HG03139 (cell line): ENCODE results near the gene STXBP5.
"Not testable (repeated sequence)": the region's sequence is repeated elsewhere in the genome, so short reads cannot be mapped to it uniquely, and the experiment has no call there.

ENCODE experiments used
- ATAC-seq: cut with Tn5 transposase; IDR thresholded peaks from one replicate; pipeline ENCODE4 v1.9.1; 2021; ENCODE audit not compliant: unreplicated experiment

Gene STXBP5

DNA sequence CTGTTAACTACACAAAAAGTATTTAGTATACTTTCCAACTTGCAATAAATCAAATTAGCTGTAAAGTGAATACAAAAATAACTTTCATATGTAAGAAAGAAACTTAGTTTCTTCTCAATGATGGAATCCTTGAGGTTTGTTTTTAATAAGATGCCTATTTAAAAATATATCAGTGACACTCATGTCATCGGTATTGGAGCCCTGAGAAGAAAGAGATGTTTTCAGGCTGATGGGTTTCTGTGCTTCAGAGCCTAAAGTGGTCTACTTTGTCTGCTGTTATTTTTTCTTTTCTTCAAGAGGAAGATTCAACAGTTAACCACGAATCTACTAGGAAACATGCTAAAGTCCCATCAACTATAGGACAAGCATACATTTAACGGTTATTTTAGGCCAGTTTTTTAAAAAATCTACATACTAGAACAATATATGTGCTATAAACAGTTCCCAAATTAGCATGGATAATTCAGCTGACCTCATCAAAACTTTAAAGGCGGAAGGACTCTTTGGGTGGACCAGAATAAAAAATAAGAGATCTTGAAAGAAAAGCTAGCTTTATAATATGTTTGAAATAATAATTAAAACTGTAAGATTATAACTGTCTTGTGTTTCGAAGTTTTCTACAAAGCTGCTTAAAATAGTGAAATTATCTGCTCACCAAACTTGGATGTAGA, 157.2 kb downstream of the STXBP5 start:
- ATAC-seq = no peak

DNA sequence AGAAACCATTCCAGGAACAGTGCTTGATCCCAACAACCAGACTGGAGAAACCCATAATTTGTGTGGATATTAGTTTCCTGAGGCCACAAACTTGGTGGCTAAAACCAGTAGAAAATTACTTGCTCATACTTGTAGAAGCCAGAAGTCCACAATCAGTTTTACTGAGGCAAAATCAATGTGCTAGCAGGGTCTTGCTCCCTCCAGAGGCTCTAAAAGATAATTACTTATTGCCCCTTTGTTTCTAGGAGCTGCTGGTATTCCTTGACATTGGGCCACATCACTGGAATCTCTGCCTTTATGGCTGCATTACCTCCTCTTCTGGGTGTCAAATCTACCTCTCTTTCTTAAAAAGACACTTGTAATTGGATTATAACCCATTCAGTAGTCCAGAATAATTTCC, 162.1 kb downstream of the STXBP5 start:
- no peak for ATAC-seq

DNA sequence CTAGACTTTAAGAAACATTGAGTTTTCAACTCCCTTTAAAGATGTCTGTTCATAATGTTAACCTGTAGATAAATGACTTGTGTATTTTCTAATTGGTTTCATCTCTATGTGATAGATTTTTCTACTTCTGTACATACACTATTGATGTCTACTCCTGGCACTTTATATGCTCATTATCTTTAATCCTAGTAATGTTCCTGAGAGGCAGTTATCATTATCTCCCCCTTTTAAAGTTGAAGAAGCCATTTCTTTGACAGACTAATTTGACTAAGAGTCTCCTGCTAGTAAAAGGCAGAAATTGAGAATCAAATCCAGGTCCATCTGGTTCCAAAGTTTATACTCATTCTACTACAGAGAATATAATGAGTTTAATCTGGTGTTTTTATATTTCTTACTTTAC, 167.1 kb downstream of the STXBP5 start:
- no peak for ATAC-seq

DNA sequence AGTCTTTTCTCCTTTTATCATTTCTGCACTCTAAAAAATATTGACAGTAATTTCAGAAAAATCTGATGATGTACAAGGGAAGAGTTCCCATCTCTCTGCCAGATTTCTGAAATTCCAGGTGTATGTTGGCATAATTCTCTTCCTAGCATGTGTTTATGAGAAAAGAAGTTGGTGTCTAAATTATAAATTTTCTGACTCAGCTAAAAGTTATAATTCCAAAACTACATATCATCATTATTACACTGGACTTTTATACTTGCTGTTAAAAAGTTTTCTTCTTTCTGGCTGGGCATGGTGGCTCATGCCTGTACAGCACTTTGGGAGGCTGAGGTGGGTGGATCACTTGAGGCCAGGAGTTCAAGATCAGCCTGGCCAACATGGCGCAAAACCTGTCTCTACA, 168.6 kb downstream of the STXBP5 start:
- ATAC-seq = no peak

DNA sequence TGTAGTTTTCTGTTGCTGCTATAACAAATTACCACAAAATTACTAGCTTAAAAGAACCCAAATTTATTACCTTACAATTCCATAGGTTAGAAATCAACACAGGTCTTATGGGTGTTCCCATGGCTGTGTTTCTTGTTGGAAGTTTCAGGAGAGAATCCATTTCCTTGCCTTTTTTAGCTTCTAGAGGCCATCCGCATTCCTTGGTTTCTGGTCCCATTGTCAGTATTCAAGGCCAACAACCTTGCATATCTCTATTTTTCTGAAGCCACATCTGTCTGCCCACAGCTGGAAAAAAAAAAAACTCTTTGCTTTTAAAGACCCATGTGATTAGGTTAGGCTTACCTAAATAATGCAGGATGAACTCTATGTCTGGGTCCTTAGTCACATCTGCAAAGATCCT, 174.6 kb downstream of the STXBP5 start:
- ATAC-seq = no peak

DNA sequence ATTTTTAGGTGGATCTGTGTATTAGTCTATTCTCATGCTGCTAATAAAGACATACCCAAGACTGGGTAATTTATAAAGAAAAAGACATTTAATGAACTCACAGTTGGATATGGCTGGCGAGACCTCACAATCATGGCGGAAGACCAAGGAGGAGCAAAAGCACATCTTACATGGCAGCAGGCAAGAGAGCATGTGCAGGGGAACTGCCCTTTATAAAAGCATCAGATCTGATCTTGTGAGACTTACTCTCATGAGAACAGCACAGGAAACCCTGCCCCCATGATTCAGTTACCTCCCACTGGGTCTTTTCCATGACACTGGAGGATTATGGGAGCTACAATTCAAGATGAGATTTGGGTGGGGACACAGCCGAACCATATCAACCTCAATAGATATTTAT, 176.6 kb downstream of the STXBP5 start:
- ATAC-seq = not testable (repeated sequence)

DNA sequence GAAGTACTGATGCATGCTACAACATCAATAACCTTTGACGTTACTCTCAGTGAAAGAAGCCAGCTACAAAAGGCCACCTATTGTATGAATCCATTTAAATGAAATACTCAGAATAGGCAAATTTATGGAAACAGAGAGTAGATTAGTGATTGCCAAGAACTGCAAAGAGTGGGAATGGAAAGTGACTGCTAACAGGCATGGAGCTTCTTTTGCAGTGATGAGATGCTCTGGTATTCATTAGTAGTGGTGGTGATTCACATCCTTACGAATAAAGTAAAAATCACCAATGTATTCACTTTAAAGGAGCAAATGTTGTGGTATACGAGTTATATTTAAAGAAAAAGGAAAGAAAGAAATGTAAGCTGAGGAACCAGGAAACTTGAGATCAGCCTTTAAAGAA, 177.5 kb downstream of the STXBP5 start:
- no peak for ATAC-seq

DNA sequence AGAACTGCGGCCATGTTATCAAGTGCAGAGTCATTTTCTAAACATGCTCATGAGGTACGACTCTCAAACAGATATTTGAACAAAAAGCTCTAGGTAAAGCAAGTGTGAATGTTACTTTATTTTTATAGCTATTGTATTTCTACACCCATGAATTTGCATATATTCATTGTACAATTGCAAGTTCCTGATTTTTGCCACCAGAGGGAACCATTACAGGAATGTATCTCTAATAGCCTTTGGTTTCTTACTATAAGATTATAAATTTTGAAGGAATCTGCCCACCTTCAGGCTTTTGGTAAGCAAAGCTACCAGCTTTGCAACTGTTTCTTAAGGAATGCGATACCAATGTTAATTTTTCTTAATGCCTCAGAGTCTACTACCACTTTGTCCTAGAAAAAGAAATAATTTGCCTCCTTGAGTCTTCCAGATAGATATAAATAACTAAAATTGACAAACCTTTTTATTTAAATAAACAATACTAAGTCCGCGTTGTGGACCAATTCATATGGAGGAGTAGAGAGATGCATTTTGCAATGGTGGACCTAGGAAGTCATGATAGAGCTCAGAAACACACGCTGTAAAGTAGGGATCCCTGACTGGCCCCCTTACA, 178.8 kb downstream of the STXBP5 start:
- no peak for ATAC-seq

DNA sequence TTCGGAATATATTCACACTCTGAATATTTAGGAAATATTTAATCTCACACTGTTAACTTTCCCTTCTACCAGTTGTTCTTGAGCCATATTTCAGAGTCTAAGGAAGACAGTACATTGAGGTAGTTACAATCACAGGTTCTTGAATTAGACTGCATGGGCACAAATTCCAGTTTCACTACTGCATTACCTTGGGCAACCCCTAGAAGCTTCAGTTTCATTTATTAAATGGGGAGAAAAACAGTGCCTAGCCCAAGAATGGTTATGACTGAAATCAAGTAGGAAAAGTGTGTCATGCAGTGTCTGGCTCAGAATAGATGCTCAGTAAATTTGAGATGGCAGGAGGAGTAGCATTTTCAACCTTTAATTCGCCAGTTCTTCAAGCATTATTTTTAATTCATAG, 179.8 kb downstream of the STXBP5 start:
- no peak for ATAC-seq

DNA sequence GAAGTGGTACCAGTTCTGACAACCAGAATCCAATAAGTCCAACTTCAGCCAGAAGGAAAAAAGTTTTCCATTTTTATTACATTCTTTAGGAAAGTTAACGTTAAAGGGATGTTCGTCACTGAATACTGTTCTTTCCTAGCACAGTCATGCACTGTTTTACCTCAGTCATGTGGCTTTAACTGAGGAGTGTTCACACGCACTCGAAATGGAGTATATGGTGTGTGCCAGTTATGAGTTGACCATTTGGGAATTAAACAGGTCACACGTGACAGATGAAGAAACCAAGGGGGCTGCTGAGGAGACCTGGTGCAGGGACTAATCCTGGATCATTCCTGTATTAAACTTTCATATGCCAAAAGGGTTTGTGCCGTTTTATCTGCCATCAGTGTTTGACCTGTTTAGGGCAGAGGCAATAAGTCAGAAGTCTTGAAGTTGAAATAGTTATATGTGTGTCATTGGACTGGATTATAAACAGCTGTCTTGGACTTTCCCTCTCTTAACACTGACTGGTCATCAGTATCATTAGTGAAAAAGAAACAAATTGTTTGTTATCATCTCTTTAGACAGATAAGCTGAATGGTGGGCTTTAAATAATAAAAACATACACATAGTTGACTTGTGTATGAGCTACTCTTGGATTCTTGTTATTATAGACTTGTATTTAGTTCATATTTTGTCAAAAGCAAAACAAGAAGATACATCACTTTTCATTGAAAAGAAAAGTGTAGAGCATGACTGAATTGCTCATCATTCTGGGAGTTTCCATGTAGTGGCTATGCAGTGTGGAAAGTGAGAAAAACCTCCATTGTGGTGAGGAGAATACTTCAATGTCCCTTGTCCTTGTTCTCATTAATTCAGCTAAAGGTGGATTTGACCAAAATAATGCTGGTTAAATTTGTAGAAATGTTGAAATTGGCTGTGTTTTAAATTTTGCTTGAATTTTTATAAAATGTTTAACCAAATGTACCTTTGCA, 180.8 kb downstream of the STXBP5 start:
- no peak for ATAC-seq

DNA sequence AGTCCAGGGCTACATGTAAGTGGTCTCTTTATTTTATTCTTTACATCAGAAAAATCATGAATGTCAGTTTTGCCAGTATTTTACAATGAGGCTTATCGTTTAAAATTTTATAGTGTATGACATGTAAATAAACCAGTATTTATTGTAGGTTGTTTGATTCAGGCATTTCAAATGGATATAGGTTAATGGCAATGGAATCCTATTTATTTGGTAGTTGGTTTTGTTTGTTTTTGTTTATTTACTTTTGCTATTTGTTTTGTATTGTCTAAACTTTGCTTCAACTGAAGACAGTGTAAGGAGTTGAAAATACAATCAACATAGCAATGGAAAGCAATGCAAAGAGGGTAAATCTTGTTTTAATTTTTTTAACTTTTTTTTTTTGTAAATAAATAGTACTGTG, 185.2 kb downstream of the STXBP5 start:
- no peak for ATAC-seq

DNA sequence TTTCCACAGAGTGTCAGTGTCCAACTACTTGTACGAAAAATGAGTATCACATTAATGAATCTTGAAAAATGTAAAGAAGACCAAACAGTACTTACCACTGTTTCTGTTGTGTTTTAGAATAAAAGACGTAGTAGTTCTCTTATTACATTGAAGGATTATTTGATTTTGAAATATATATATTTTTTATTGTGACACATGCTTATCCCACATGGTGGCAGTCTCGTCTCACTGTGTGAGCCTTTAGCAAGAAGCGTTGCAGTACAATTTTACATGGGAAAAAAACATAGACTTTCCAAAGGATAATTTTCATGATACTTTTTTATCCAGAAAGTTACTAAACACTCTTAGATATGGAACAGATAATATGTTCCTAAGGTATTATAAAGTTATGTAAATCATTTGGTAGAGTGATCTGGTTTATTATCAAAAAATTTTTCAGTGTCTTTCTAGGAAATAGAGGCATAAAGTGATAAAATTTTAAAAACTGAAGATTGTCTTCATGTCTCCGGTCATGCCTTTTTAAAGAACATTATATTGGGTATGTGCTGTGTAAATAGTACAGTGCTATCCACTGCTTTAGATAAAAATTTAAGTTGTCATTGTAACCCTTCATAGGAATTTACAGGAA, 186.8 kb downstream of the STXBP5 start:
- no peak for ATAC-seq

DNA sequence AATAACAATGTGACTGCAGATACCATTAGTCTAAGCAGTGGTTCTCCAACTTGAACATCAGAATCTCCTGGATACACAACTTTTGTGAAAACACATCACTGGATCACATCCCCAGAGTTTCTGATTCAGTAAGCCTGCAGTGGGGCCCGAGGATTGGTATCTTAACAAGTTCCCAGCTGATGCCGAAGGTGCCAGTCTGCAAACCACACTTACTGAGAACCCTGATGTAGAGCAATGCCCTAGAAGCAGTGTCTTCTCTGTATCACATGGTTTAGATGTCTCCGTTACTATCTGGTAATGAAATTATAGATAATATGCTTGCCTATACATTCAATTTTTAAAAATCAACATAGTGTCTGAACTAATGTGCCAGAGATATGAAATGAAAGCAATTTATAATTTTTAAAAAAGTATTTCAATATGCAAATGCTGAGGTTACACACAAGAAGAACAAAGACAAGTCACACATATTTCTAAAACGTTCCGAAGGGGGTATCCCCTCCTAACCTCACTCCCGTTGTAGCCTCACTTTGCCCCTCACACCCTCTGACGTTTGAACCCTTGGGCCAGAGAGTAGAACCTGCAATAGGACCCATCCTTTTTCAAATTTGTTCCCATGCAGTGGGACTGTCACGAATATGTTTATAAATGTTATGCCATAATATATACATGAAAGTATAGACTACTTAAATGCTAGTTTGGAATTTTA, 188.9 kb downstream of the STXBP5 start:
- no peak for ATAC-seq

DNA sequence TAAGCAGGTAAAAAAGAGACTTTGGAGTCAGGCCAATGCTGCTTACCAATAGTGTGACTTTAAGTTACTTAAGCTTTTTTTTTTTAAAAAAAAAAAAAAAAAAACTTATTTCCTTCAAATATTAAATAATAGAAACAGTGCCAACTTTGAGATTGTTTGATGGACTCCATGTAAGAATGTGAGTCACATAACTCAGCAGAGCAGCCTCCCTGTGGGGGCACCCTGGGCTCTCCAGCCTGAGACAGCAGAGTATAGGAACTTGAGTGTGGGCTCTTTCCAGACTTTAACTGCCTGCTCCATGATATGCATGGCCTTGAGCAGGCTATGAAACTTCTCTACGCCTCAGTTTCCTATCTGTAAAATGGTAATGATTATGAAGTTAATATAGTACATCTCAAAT, 190.9 kb downstream of the STXBP5 start:
- no peak for ATAC-seq

DNA sequence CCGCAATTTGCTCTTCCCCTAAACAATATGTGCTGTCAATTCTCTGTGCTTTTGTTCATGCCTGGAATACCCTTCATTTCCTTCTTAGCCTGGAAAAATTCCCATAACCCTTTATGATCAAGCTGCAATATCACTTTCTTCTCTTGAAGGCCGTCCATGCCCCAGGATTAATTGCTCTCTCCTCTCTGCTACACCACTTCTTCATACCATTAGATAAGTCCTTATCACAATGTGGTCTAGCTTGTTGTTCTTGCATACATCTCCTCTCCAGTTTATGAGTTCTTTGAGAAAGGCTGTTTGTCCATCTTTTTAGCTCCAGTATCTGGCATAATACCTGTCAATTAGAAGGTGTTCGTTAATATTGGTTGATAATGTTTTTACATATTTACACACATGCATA, 193.1 kb downstream of the STXBP5 start:
- no peak for ATAC-seq

DNA sequence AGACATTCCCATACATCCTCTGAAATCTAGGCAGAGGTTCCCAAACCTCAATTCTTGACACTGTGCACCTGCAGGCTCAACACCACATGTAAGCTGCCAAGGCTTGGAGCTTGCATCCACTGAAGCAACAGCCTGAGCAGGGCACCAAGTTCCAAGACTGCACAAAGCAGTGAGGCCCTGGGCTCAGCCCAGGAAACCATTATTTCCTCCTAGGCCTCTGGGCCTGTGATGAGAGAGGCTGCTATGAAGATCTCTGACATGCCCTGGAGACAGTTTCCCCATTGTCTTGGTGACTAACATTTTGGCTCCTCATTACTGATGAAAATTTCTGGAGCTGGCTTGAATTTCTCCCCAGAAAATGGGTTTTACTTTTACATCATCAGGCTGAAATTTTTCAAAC, 196.8 kb downstream of the STXBP5 start:
- ATAC-seq = no peak

DNA sequence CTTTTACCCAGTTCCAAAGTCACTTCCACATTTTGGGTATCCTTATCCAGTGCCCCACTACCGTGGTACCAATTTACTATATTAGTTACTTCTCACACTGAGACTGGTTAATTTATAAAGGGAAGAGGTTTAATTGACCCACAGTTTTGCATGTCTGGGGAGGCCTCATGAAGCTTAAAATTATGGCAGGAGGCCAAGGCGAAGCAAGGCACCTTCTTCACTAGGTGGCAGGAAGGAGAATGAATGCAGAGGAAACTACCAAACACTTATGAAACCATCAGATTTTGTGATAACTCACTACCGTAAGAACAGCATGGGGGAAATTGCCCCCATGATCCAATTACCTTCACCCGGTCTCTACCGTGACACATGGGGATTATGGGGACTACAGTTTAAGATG, 197.6 kb downstream of the STXBP5 start:
- no peak for ATAC-seq

DNA sequence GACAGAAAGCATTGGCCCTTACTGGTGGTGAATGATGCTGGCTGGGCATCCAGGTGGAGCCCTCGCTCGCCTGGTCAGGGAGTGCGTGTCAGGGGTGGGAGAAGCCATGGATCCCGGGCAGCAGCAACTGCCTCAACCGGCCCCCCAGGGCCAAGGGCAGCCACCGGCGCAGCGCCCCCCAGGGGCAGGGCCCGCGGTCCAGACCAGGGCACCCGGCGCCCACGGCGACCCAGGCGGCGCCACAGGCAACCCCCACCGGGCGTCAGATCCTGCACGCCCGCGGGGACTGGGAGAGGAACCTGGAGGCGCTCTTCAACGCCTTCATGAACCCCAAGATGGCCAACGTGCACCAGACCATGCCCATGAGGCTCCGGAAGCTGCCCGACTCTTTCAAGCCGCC, 202.6 kb downstream of the STXBP5 start:
- no peak for ATAC-seq

DNA sequence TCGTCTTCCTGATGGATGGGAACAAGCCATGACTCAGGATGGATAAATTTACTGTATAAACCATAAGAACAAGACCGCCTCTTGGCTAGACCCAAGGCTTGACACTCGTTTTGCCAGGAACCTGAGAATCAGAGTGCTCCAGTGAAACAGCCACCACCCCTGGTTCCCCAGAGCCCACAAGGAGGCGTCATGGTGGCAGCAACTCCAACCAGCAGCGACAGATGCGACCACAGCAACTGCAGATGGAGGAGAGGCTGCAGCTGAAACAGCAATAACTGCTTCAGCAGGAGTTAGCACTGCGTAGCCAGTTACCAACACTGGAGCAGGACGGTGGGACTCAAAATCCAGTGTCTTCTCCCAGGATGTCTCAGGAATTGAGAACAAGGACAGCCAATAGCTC, 203.4 kb downstream of the STXBP5 start:
- ATAC-seq = no peak

DNA sequence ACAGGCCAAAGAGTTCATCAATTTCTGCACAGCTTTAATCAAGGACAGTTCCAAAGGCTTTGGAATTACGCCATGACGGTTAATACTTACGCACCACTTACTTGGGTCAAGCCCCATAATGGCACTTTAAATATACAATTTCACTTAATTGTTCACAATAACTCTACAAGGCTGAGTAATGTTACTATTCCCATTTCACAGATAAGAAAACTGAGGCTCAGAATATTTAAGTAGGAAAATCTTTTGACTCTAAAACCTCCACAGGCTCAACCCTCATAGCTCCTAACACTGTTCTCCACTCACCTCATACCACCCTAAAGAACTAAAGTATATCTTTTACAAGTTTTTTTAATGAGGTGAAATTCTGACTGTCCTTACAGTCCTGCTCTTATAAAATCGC, 212.4 kb downstream of the STXBP5 start:
- ATAC-seq = no peak

DNA sequence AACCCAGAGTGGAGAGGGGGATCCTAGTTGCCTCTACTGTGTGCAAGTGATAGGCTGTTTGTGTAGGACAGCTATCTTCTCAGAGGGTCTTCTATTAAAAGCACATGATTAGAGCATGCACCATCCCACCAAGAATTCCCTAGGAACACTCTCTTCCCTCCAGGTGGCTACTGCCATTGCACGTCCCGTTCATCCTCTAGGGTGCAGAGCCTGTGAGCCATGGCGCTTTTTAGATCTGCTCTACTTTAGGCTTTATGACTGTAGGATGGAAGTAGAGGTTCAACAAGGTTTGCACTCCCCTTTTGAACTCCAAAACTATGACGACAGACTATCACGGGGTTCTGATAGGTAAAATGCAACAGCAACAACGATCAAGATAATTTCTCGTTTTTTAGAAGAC, 213.7 kb downstream of the STXBP5 start:
- ATAC-seq = no peak
